Right lung (tissue), 5 donors: ENCODE measurements around the gene KRT83. TPM values are rescaled to one million over a fixed set of nuclear protein-coding genes. Genes with fewer than 3 reads are reported as not detected.
"Not testable (repeated sequence)": the region's sequence is repeated elsewhere in the genome, so short reads cannot be mapped to it uniquely, and the experiment has no call there.

Experiments used
- DNase-seq, 2 donors: peaks; one replicate each; pipeline ENCODE4 v3.0.0-alpha.2; 2013
- polyA plus RNA-seq, 5 donors: library from polyadenylated mRNA; unstranded; fragments of 120-200 nt; gene quantifications; one replicate each; pipeline versions ENCODE4 v1.2.1 to v1.2.3, GENCODE V29; 2013; ENCODE audit warnings: inconsistent platforms in 1 of 5, low replicate concordance in 1 of 5; ENCODE audit not compliant: insufficient read length in 5 of 5, insufficient read depth in 1 of 5

Gene KRT83
- polyA plus RNA-seq, 5 donors, result not detected

GRCh38 chr12:52354200-52354599 lies 33.0 kb upstream of the KRT83 start:
- no peak for DNase-seq

GRCh38 chr12:52353766-52354165 lies 32.6 kb upstream of the KRT83 start:
- DNase-seq, result no peak

- no peak for DNase-seq
These were observed 31.8 kb upstream of the KRT83 start for GRCh38 chr12:52352951-52353350.

GRCh38 chr12:52351196-52352059 lies 30.2 kb upstream of the KRT83 start:
- no peak for DNase-seq

- DNase-seq, result no peak
These were observed 29.6 kb upstream of the KRT83 start for GRCh38 chr12:52350786-52351185.

- no peak for DNase-seq
These were observed 28.9 kb upstream of the KRT83 start for GRCh38 chr12:52350021-52350620.

- DNase-seq, result no peak
These were observed 28.0 kb upstream of the KRT83 start for GRCh38 chr12:52349196-52349595.

GRCh38 chr12:52347551-52348510 lies 26.6 kb upstream of the KRT83 start:
- DNase-seq, result no peak

- no peak for DNase-seq
These were observed 25.8 kb upstream of the KRT83 start for GRCh38 chr12:52347016-52347415.

GRCh38 chr12:52346593-52346992 lies 25.4 kb upstream of the KRT83 start:
- DNase-seq, result no peak

GRCh38 chr12:52345041-52345440 lies 23.8 kb upstream of the KRT83 start:
- DNase-seq, result not testable (repeated sequence)

GRCh38 chr12:52344111-52344510 lies 22.9 kb upstream of the KRT83 start:
- no peak for DNase-seq

GRCh38 chr12:52343550-52343949 lies 22.4 kb upstream of the KRT83 start:
- DNase-seq, result no peak

- no peak for DNase-seq
These were observed 21.7 kb upstream of the KRT83 start for GRCh38 chr12:52342781-52343490.

- DNase-seq, result no peak
These were observed 19.9 kb upstream of the KRT83 start for GRCh38 chr12:52341066-52341580.

- DNase-seq, result no peak
These were observed 17.2 kb upstream of the KRT83 start for GRCh38 chr12:52338241-52338960.

GRCh38 chr12:52337054-52337453 lies 15.9 kb upstream of the KRT83 start:
- no peak for DNase-seq

- DNase-seq, result no peak
These were observed 15.4 kb upstream of the KRT83 start for GRCh38 chr12:52336641-52337040.

GRCh38 chr12:52335598-52336262 lies 14.5 kb upstream of the KRT83 start:
- DNase-seq, result no peak

GRCh38 chr12:52334185-52334584 lies 13.0 kb upstream of the KRT83 start:
- no peak for DNase-seq
